GM21381 (cell line): ENCODE measurements around the gene RPRD2.
A peak's percentile ranks its signal among the peaks of the same experiment; 100 is the strongest.

Experiments used
- ATAC-seq: cut with Tn5 transposase; IDR thresholded peaks from one replicate; pipeline ENCODE4 v1.9.1; 2021; ENCODE audit warnings: mild to moderate bottlenecking, moderate library complexity; ENCODE audit not compliant: unreplicated experiment

The RPRD2 gene

GRCh38 chr1:150512846-150513245, 148.9 kb downstream of the RPRD2 start:
- no peak for ATAC-seq

DNA sequence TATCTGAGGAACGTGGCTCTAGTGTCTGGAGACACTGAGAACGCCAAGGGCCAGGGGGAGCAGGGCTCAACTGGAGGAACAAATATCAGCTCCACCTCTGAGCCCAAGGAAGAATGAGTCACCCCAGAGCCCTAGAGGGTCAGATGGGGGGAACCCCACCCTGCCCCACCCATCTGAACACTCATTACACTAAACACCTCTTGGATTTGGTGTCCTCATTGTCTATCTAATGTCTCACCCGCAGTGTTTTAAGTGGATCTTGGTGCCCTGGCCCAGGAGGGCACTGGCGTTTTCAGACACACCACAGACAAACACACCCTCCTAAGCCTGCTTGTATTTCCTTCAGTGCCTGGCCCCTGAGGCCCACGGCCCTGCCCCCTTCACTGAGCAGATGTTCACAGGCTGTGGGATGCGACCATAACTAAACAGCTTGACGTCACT, 149.4 kb downstream of the RPRD2 start:
- no peak for ATAC-seq

GRCh38 chr1:150514260-150514659, 150.3 kb downstream of the RPRD2 start:
- no peak for ATAC-seq

DNA sequence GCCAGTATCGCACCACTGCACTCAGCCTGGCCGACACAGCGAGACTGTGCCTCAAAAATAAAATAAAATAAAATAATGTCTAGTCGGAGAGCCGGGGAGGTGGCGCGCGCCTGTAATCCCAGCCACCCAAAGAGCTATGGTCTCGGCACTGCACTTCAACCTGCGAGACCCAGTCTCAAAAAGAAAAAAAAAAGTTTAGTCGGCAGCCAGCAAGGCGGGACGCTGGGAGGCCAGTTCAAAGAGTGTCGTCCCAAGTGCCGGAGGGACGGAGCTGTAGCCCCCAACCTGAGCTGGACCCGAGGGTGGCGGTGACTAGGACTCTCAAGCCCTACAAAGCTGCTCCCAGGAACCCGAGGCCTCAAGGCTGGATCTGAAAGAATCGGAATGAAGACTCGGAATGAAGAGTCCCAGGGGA, 151.0 kb downstream of the RPRD2 start:
- ATAC-seq = no peak

DNA sequence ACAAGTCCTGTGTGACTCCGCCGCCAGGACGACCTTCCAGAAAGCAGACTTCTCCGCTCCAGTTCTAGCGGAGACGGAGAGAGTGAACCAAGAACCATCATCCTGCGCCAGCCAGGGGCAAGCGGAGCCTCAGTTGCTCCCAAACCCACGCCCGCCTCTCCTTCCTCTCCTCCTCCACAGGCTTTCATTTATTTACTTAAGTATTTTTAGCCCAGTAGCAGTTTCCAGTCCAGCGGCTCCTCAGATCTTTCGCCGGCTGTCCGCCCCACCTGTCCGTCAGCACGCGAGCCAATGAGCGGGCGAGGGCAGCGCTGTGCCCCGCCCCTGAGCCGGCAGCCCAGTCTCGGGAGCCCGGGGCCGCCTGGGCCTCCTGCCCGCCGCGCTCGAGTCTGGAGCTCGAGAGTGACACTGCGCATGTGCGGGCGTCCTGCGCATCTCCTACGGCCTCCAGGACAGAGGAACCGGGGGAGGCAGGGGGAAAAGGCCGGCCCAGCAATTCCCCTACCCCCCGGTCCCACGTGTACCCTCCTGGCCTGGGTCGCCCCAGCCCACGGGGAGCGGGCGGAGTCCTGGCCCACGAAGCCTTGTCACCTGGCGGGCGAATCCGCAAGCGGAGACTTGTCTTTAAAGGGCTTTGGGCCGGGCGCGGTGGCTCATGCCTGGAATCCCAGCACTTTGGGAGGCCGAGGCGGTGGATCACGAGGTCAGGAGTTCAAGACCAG, 151.5 kb downstream of the RPRD2 start, which contains the start of gene FALEC:
FALEC (plus strand) TSS at position 425 of the 722 bp plus-strand sequence.
- ATAC-seq = peak; percentile 97

- no peak for ATAC-seq
Observed at GRCh38 chr1:150516050-150516591, 152.2 kb downstream of the RPRD2 start.

- ATAC-seq = no peak
Observed at GRCh38 chr1:150516616-150517015, 152.7 kb downstream of the RPRD2 start.

GRCh38 chr1:150521196-150521968, 157.4 kb downstream of the RPRD2 start:
- no peak for ATAC-seq

GRCh38 chr1:150525348-150525747, 161.4 kb downstream of the RPRD2 start:
- no peak for ATAC-seq
